ENCODE measurements around the gene TMEFF2.

DNA sequence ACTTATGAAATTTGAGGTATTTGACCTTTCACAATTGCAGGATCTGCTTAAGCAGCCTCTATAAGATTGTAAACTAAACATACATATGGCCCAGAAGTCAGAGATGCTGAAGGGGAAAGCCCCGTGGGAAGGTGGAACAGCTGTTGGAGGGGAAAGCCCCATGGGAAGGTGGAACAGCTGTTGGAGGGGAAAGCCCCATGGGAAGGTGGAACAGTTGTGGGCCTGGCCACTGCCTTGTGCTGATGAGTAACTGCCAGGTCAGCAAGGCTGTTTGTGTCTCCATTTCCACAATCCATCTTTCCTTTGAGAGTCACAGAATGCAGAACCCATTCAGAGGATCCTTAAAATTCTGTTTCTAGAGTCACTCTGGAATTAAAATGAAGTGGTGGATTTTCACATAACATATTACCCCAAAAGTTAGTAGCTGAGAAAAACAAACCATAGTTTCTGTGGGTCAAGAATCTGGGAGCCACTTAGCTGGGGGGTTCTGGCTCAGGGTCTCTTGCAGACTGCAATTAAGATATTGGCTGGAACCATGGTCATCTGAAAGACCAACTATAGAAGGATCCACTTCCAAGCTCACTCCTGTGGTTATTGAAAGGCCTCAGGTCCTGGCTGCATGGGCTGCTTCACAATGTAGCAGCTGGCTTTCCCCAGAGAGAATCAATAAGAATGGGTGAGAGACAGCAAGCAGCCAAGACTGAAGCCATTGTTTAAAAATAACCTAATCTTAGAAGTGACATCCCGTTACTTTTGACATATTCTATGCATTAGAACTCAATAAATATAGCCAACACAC is 261.2 kb downstream of the TMEFF2 start:
- TF ChIP-seq GATA2 (IDR thresholded peaks at IDR 0.05; ENCODE audit: low read depth, low read length) (no peak), GATA3 (IDR thresholded peaks at IDR 0.05; ENCODE audit: low read depth, low read length) (no peak)

All from SH-SY5Y (cell line).